Inflammatory macrophage (primary cell): ENCODE data around the gene RELN.

Experiments used
- DNase-seq, 2 donors: peaks; one replicate each; pipeline ENCODE4 v3.0.0-alpha.2; 2020 to 2022

RELN gene

DNA sequence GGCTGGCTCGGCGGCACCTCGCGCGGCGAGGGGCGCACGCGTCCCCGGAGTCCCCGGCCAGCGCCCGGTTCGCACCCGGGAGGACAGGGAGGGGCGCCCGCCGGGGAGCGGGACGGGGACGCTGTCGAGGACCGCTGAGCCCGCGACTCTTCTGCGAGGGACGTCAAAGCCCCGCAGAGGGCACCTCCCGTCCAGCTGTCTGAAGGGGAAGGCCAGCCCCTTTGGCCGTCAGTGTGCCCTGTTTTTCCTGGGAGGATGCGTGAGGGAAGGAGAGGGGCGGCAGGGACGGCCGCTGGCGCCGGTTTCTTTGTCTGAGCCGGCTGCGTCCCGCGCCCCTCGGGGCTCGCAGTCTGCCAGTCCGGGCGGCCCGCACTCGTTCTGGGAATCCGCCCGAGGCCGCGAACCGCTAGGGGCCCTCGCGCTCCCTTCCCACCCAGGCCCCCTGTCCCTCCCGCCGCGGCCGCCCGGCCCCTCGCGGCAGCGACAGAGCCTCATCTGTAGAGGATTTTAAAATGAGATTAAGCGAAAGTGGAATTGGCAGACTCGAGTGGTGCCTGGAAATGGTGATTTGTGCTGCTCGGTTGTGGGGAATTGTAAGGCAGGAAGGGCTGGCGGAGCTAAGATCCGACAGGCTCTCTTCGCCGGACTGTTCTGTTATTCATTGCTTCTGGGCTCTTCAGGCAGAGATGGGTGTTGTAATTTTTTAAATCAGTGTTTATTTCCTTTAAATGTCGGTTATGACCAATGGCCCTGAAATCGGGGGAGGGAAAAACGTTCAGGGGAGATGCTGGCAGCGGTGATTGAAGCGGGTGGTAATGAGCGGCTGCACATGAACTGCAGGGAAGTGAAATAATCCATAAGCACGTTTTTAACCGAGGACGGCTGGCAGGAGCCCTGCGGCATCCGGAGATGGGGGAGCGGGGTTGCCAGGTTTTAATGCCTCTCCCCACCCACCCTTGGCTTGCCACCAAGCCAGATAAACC, 618 bp upstream of the RELN start:
- no peak for DNase-seq

DNA sequence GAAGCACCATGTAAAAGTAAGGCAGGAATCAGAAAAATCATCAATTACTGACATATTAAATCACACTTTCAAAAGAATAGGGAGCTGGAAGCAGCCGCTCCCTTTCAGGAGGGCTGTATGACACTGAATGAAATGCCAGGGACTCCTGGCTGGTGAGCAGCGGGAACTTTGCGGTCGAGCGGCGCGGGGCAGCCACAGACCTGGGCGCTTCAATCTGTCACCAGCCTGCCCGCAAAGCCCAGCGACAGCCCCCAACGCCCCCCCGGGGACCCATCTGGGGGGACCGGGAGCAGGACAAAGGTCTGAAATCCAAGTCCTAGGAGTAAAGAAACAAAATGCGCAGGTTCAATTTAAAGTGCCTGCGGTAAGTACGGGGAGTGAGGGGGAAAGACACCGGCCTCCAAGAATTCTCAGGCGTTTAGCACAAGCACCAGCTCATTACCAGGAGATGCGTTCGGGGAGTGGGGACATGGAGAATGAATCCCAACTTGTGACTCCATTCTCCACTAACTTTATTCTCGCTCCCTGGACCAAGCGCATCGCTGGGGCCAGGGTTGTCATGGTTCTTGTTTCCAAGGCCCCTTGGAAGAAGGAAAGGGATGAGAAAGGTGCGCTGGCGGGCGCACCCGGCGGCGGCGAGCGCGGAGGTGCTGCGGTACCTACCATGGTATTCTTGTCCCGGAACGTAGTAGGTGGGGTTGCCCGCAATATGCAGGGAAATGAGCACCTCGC, 824 bp downstream of the RELN start:
- no peak for DNase-seq

DNA sequence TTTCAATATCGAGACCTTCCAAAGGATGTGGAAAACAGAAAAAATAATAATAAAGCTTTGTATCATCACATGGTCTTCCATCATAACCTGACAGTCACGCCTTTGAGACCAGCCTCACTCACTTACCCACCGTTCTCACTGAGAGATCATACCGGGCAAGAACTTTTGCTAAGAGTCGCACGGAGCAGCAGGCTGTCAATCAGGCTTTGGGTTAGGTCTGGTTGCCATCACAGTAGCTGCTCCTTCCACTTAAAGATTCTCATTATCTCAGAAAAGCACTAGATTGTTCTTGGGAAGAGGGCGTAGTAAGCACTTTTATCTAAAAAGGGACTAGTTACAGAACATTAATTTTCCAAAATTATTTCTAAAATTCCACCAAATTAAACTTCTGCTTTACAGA, 2.0 kb downstream of the RELN start:
- DNase-seq, result no peak

DNA sequence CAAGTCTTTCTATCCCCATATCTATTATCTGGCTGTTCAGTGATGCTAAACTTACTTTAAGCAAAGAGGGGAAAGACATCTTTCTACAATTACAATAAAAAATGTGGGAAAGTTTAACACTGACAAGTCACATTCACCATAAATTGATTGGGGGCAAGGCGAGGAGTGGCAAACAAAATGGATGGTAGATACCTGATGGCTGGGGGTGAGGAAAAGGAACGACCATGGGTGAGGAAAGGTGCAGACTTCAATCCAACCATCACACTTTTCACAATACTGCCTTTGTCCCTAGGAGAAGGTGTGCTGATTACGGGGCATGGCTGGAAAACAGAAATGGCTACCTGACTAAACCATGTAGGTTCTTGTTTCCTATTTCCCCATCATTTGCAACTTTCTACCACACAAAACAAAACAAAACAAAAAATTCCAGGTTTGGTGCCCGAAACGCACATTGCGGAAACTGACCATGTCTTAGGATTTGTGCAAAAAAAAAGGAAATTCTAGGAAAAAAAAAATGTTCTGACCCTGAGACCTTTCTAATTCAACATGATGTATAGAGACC, 3.8 kb downstream of the RELN start:
- no peak for DNase-seq

DNA sequence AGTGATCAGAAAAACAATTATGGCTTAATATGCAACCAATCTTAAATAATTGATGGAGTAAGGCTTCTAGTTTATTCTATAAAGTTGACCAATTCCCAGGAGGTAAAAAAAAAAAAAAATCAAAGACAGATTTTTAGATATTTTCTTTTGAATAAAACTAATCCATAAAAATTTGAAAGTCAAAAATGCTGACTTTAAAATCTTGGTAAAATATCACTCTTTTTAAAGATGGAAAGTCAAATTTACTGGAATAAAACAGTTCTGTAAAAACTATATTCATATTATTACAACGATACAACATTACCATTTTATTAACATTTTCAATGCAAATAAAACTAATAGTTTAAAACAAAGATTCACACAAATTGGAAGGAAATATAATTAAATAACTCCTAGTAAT, 5.4 kb downstream of the RELN start:
- no peak for DNase-seq

DNA sequence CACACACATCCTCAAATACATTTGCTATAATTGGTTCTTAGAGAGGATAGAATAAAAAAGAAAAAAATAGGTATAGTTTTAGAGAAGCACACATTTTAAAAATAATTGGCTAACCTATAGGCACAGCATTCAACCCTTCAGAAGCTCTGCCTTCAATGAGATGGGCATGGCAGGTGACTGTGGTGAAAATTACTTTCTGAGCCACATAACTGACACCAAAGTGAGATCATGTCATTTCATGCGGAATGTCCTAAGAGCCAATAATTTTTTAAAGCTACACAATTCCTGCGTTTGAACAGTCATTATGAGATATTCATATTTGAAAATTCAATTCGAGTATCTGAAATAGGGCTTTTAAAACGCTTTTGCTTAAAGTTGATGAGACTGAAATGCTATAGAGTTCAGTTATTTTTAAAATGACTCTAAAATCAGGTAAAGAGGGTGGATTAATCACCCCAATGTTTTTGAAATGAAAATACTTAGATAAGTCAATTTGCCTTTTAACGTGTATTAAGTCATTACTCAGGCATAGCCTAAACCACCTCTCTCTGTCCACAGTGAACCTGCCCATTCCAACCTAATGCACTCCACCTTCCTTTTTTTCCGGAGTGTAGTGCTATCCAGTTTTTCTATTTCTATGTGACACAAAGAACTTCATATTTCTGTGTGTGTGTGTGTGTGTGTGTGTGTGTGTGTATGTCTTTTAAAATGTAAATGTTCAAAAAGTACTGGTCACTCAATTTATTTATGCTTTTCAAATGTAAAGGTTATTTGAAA, 6.1 kb downstream of the RELN start:
- DNase-seq, result no peak

DNA sequence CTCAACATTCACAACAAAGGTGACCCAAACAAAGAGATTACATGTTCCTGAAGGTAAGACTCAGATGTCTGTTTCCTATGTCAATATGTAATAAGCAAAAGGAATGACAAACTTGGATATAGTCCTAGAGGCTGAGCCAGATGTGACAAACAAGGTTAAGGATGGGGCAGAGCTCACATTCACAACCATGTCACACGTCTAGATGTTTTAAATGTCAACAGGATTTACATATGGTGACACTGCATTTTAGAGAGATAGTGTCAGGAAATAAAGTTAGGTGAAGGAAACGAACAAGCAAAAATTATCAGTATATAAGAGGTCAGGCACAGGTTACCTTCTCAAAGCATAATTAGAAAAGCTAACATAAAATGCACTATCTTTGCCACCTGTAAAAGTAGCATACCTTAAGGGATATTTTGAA, 8.4 kb downstream of the RELN start:
- DNase-seq, result no peak

DNA sequence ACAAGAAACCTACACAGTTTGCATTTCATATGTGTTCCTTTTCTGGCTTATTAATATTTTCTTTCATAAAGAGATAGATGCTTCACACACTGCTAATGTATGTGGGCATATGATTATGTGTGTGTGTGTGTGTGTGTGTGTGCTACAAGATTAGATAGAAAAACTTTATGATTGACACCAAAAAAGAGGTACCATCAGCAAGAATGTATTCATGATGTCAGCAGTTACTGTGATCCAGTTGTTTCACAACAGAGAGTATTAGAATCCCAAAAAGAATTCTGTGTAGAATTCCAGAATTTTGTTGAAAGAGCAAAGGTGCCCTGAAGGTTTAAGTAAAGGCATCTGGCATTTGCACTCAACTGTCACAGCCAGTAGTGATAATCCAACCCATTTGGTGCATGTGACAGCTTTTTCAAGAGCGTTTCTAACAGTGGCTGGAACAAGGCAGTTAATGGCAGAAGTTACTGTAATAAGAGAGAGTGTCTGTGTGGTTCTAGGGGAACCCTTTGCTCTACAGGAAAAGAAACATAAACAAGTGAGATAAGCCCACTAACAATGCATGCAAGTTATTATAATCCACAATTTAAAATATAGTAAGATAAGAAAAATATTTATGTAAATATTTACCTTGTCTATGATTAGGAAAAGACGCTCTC, 16.6 kb downstream of the RELN start:
- no peak for DNase-seq

DNA sequence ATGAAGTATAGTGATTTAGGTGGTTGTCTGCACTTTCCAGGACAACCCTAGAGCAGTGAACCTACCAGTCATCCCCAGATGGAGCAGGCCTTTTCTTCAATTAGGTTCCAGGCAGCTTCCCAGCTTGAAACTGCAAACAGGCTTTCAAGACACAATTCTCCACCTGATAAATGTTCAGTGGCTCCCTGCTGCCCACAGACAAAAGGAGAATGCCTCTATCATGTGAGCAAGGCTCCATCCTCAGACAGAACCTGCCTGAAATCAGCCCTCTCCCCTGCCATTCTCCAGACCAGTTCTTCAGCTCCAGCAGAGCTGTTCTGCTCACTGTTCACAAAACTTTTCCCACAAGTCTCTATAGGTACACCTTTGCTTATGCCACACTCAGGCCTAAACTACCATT, 22.1 kb downstream of the RELN start:
- DNase-seq, result no peak

DNA sequence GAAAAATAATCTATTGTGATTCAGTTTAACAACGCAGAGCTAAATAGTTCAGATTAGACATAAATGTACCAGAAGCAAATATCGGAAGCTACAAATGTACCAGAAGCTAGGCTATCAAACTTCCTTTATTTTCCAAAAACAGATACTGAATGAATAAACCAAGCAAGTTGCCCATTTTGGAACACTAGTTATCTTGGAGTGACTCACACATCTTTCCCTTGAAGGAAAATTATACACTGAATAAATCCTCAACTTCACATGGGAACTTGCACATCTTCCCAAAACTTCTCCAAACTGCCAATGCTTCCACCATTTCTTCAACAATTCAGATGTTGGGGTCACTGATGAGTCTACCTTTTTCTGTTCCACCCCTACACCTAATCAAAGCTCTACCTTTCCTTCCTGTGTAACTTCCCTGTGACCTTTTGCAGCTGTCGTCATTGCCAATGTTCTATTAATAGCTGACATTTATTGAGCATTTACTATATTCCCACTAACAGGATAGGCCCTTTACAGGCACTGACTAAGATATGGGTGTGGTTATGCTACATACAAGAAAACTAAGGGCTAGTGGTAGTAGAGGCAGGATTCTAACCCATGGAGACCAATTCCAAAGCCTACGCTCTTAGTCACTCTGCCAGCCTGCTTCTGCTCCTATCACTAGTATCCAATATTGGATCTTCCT, 22.7 kb downstream of the RELN start:
- DNase-seq, result no peak

DNA sequence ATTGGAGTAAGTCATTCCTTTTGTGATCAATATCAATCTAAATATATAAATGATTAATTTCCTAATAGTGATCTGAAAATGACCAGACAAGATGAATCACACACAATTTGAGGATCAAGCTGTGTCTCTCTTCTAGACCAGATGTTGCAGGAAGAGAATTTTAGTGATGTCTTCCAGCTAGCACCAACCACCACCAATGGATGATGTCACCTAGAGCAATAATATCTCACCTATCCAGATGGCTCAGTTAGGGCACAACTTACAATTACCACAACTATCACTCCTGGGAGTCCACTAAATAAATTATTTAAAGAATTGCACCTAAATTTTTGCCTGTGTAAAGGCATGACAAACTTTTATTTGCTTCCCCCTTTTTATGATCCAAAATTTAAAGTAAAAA, 25.2 kb downstream of the RELN start:
- DNase-seq, result no peak

DNA sequence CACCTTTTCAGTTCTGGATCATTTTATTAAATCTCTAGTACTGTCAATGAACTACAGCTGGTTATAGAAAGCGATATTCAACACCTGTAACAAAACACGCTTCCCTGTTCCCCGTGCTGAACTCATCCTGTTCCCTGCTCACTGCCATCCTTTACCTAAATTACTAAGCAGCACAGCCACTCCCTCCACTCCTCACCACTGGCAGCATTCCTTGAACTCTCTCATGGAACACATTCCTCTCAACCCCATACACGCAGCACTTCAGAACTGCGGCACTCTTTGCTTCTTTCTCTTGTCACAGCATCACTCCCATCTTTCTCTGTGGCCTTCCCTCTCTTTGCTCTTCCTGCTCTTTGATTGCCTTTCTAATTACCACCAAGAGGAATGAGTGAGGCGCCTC, 27.4 kb downstream of the RELN start:
- no peak for DNase-seq

DNA sequence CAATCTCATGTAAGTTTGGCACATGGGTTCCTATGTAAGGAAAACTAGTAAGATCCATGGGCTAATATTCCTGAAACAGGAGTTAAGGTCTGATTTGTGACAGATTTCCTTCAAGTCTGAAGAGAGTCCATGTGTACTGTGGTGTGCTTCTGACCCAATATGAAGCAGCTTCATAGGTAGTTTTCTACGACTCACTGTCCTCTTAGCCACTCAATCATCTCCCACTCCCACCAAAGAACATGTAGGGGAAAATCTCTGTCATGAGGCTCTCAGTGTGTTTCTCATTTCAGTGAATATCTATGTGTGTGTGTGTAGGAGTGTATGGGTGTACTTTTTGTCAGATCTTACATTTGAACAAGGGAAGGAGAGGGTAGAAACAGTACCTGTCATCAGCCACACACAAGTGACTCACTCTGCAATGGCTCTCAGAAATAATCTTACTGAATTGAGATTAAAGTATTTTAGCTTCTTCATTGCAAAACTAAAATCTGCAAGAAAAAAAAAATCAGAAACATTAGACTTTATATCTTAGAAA, 31.1 kb downstream of the RELN start:
- DNase-seq, result no peak

DNA sequence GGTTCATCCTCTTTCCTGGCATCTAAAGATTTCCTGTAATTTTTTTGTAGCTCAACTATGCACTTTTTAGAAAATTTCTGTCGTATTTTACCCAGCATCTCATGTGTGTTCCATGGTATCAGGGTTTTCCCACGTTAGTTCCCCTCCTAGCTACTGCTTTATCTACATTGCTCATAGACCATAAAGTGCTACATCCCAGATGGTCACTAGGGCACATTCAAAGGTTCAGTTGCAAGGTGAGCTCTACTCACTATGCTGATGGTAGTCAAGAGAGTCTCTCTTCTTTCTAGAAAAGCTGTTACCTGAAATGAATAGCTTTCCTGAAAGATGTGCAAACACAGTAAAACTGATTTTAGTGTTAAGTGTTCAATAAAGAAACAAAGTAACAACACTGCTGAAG, 33.5 kb downstream of the RELN start:
- DNase-seq, result no peak

DNA sequence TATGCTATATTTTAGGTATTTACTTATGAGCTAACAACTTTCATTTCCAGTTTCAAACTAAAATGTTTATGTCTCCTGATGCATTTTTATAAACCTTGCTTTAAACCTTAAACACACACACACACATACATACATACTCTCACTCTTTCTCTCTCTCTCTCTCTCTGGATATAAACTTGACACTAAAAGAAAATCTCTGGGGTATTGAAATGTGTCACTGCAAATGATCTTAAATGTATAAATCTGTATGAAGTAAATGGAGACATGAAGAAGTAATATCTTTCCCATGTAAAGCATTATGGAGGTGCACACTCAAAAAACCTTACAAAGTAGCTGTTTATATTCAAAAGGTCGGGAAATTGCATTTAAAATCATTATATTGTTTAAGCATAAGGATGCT, 37.0 kb downstream of the RELN start:
- no peak for DNase-seq

DNA sequence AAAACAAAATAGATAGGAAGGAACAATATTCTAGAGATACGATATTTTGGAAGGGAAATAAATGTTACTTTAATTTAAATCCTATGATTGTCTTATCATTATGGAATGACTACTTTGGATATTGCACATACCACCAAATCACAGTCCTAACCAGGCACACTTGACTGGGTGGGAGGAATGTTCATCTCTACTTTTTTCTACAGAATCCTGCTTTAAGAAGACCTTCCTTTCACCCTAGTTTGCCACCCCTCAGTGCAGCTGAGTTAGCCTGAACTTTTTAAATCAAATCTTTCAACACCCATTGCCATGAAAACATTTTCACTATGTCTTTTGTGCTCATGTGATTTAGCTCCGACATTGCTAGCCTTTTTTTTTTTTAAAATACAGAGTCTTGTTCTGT, 38.1 kb downstream of the RELN start:
- no peak for DNase-seq

DNA sequence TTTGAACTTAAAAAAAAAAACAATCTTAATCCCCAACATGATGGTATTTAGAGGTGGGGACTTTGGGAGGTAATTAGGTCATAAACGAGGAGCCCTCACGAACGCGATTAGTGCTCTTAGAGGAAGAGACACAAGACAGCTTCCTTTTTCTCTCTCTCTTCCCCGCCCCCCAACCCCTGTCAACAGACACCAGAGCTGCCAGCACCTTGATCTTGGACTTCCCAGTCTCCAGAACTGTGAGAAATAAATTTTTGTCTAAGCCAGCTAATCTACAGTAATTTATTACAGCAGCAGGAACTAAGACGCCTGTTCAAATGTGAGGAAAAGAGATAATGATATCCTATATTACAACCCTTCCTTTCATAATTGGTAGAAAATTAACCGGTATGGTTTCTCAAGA, 40.1 kb downstream of the RELN start:
- no peak for DNase-seq

DNA sequence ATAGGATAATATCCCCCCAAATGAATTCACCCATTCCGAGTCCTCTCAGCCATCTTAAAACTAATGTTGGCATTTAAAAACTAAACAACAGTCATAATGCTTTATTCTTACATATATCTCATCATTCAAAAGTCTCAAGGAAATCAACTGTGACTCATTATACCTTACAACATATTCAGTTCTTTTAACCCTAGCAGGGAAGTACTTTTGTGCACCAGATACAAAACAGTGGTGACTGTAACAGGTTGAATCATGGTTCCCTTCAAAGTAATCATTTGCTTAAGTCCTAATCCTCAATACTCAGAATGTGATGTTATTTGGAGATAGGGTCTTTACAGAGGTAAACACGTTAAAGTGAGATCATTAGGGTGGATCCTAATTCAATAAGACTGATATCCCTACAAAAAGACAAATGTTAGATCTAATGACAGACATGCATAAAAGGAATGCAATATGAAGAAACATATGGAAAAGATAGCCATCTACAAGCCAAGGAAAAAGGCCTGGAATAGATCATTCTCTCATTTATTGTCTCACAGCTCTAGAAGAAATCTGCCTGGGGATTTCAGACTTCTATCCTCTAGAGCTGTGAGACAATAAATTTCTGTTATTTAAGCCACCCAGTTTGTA, 42.3 kb downstream of the RELN start:
- DNase-seq, result no peak

DNA sequence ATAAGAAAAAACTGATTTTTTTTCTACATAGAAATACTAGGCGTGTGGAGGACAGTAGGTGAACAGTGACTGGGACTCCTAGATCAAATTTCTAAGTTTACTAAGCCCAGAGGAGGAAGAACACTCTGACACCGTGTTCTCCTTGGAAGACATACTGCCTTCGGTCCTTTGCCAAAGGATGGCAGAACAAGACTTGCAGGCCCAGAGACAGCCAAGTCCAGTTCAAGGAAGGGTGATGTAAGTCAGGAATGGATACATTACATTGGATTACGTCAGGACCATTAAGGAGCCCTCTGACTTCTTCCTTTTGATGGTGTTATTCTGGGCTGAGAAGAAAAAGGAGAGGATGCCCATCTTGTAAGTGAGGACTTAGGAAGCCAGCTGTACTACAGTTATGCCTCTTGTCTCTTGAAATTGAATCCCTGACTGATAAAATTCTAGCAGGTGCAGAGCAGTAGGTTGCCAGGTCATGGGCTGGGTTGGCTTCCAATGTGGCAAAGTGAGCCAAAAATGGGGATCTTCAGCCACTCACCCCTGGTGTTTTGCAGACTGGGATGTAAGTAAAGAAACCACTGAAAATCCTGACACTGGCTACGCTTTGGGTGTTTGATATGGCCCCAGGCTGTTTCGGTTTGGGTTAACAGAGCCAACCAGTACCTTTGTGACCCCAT, 45.1 kb downstream of the RELN start:
- no peak for DNase-seq

DNA sequence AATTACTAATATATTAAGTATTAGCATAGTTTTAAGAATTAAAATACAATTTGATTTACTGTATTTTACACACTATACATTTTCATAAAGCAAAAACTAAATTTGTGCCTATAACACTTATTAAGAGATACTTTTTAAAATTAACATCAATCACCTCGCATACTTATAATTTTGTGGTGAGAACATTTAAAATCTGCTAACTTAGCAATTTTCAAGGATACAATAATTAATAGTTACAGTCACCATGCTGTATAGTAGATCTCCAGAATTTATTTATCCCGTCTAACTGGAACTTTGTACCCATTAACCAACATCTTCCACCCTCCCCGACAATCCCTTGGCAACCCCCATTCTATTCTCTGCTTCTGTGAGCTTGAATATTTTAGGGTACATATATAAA, 47.5 kb downstream of the RELN start:
- DNase-seq, result no peak
